ENCODE data around the gene PTPRG.

PTPRG gene

DNA sequence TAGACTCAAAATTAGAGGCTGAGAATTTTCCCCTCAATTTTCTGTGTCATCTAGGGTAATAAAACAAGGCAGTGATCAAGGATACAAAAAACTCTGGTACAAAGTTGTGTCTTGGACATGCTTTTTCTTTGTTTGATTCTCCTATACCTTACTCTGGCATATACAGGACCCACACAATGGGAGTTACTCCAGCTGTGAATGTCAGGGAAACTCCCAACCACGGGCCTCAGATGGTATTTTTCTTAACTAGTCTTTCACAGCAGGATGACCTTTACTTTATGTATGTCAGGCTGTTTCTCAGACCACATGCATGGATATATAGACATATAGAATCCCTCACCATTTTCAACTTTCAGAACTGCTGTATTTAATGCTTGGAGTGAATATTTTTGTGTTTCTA is 770.6 kb downstream of the PTPRG start:
- DNase-seq, result no peak

GRCh38 chr3:62332835-62333244 is 771.5 kb downstream of the PTPRG start:
- peak; percentile 16 for DNase-seq

- no peak for DNase-seq
Observed at GRCh38 chr3:62335196-62335595, 773.8 kb downstream of the PTPRG start.

- DNase-seq, result no peak
Observed at GRCh38 chr3:62343755-62344154, 782.4 kb downstream of the PTPRG start.
